Ectodermal cell (in vitro differentiated cells): ENCODE measurements around the gene CWC27.

Experiments
- H3K27ac ChIP-seq: 2 replicates; pipeline ENCODE4 v1.7.0; 2013; ENCODE audit warnings: mild to moderate bottlenecking, low read depth, low read length; ENCODE audit not compliant: insufficient read depth, poor library complexity, severe bottlenecking
- H3K27me3 ChIP-seq: 2 replicates; pipeline ENCODE4 v1.7.0; 2013; ENCODE audit warnings: mild to moderate bottlenecking, low read length; ENCODE audit not compliant: insufficient read depth, control insufficient read depth, poor library complexity, severe bottlenecking
- H3K36me3 ChIP-seq: one replicate; pipeline ENCODE4 v1.7.0; 2013; ENCODE audit warnings: low read length; ENCODE audit not compliant: control insufficient read depth, insufficient read depth
- H3K4me1 ChIP-seq: one replicate; pipeline ENCODE4 v1.7.0; 2013; ENCODE audit warnings: low read length; ENCODE audit not compliant: control insufficient read depth, insufficient read depth
- H3K4me3 ChIP-seq: 2 replicates; pipeline ENCODE4 v1.7.0; 2013; ENCODE audit warnings: low read depth, low read length, control low read depth; ENCODE audit not compliant: insufficient read depth
- H3K9me3 ChIP-seq: 2 replicates; pipeline ENCODE4 v1.7.0; 2013; ENCODE audit warnings: mild to moderate bottlenecking, low read length, moderate library complexity; ENCODE audit not compliant: control insufficient read depth
- WGBS, 2 experiments: methylation state at CpG; one replicate each; pipeline ENCODE4 v1.1.7; 2013; ENCODE audit warnings: missing lambda C conversion rate in 2 of 2; 5-methylcytosine and 5-hydroxymethylcytosine counted together

CWC27 gene

DNA sequence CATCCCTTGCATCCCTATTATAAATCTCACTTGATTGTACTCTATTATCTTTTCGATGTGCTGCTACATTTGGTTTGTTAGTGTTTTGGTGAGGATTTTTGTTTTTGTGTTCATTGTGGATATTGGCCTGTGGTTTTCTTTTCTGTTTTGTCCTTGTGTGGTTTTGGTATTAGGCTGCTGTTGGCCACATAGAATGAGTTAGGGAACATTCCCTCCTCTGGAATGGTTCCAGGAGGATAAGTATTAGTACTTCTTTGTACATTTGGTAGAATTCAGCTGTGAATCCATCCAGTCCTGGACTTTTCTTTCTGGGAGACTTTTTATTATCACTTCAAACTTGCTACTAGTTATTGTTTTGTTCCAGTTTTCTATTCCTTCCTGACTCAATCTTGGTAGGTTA lies 287.2 kb downstream of the CWC27 start:
- WGBS, 2 experiments = 91% methylated on average over 1 of the region's 1 CpG; no CpG with 5 or more reads in 1 of the 2 experiments
- H3K4me3 ChIP-seq = no peak overlapping the region
- no peak overlapping the region for H3K27ac ChIP-seq
- no peaks in the 10 kb centered on the region for H3K36me3 ChIP-seq
- no peaks in the 10 kb centered on the region for H3K4me1 ChIP-seq
- H3K9me3 ChIP-seq = no peaks in the 10 kb centered on the region
- no peaks in the 10 kb centered on the region for H3K27me3 ChIP-seq

- 89 to 94% methylated on average over 6 of the region's 6 CpGs for WGBS, 2 experiments
- H3K27ac ChIP-seq = no peak overlapping the region
Measured at GRCh38 chr5:65059681-65060598, 291.2 kb downstream of the CWC27 start.

DNA sequence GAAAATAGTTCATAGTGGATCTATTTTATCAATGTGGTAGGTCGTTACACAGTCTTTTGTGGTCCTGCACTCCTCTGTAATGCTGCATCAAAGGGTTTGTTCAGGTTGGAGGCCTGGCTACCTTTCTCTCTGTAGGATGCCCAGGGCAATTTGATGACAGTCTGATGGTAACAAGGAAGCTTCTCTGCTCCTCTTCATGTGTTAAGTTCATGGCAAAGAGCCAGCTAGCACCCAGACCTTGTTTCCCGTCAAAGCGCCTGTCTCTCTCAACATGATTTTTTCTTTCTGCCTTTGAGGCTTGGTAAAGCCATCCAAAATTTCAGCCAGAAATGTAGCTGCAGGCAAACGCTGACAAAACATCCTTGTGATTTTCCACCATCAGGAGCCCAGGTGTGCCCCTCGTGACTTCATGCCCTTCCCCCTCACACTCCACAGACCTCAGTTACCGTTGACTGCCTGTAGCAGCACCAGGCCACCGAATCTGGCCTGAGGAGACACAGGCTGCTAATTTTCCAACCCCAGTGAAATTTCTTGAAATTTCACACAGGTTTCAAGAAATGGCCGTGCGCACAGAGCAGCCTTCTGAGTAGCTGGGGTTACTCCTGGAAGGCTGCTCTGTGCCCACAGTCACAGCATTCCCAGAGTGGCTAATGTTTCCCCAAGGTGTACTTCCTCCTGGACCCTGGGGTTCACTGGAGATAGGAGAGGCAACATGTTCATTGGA lies 292.7 kb downstream of the CWC27 start:
- no peaks in the 10 kb centered on the region for H3K4me1 ChIP-seq
- no peaks in the 10 kb centered on the region for H3K9me3 ChIP-seq
- H3K4me3 ChIP-seq = no peak overlapping the region
- H3K36me3 ChIP-seq = no peaks in the 10 kb centered on the region
- no peak overlapping the region for H3K27ac ChIP-seq
- H3K27me3 ChIP-seq = no peaks in the 10 kb centered on the region
- 87 to 91% methylated on average over 9 of the region's 9 CpGs for WGBS, 2 experiments

More at GRCh38 chr5:65059681-65060598, 291.2 kb downstream of the CWC27 start:
- Histone ChIP-seq H3K27me3 (no peaks in the 10 kb centered on the region), H3K4me1 (no peaks in the 10 kb centered on the region), H3K36me3 (no peaks in the 10 kb centered on the region), H3K4me3 (no peak overlapping the region), H3K9me3 (no peaks in the 10 kb centered on the region)

DNA sequence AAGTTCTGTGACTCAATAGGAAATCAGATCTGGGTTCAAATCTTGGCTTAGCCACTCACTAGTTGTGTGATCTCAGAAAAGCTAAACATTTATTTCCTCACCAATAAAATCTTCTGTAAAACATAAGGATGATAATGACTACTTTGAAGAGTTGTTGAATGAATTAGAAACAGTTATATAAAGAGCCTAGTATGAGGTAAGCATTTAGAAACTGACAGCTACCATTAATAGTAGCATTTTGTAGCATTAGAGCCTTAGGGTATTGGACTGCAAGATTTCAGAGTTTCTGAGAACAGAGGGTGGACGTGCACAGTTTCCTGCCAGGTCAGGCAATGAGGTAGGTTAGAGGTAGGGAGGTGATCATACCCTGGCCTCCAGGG lies 293.2 kb downstream of the CWC27 start:
- Histone ChIP-seq H3K4me1 (no peaks in the 10 kb centered on the region), H3K9me3 (no peaks in the 10 kb centered on the region), H3K27ac (no peak overlapping the region)

DNA sequence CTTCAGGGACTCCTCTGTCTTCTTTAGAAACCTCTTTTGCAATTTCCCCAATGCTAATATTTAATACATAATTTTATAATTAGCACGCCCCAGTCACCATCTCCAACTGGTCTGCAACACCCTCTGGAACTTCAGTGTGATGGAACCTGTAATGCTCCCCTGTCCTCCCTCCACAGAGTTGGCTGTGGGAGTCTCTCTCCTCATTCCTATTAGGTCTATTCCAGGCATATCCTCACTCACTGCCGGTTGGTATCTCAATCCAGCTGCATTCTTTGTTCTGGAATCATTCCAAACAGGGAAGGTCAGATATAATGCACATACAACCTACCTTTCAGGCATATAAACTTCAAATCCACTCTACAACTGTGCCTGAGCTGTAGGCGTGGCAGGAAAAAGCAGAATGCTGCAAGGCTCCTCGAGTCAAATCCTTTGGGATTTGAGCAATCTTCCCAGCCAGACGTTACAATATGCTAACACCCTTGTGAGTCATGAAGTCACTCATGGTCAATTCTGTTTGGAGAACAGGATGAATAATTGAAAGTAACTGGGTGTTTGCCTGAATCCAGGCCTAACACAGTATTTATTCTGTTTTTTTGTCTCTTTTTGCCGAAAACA lies 293.8 kb downstream of the CWC27 start:
- Histone ChIP-seq H3K4me3 (no peak overlapping the region), H3K4me1 (no peaks in the 10 kb centered on the region), H3K27me3 (no peaks in the 10 kb centered on the region), H3K36me3 (no peaks in the 10 kb centered on the region), H3K9me3 (no peaks in the 10 kb centered on the region), H3K27ac (no peak overlapping the region)
- 79 to 82% methylated on average over 6 of the region's 6 CpGs for WGBS, 2 experiments

More for the DNA sequence above, 293.2 kb downstream of the CWC27 start:
- H3K27me3 ChIP-seq = no peaks in the 10 kb centered on the region
- no peaks in the 10 kb centered on the region for H3K36me3 ChIP-seq
- H3K4me3 ChIP-seq = no peak overlapping the region
- WGBS, 2 experiments = 98 to 100% methylated on average over 1 of the region's 1 CpG

- Histone ChIP-seq H3K4me1 (no peaks in the 10 kb centered on the region), H3K4me3 (no peak overlapping the region), H3K36me3 (no peaks in the 10 kb centered on the region), H3K27ac (no peak overlapping the region), H3K9me3 (no peaks in the 10 kb centered on the region), H3K27me3 (no peaks in the 10 kb centered on the region)
- 93 to 100% methylated on average over 2 of the region's 2 CpGs for WGBS, 2 experiments
Measured at GRCh38 chr5:65065001-65065511, 296.3 kb downstream of the CWC27 start.

- no peaks in the 10 kb centered on the region for H3K27me3 ChIP-seq
Measured at GRCh38 chr5:65066387-65067146, 297.8 kb downstream of the CWC27 start.

GRCh38 chr5:65067147-65067506 lies 298.4 kb downstream of the CWC27 start:
- H3K4me3 ChIP-seq = no peak overlapping the region
- H3K36me3 ChIP-seq = no peaks in the 10 kb centered on the region
- no peaks in the 10 kb centered on the region for H3K27me3 ChIP-seq
- WGBS, 2 experiments = 87 to 93% methylated on average over 1 of the region's 1 CpG
- H3K9me3 ChIP-seq = no peaks in the 10 kb centered on the region
- H3K27ac ChIP-seq = no peak overlapping the region
- no peaks in the 10 kb centered on the region for H3K4me1 ChIP-seq

More at GRCh38 chr5:65066387-65067146, 297.8 kb downstream of the CWC27 start:
- Histone ChIP-seq H3K27ac (no peak overlapping the region), H3K9me3 (no peaks in the 10 kb centered on the region), H3K4me3 (no peak overlapping the region), H3K4me1 (no peaks in the 10 kb centered on the region), H3K36me3 (no peaks in the 10 kb centered on the region)
- 49 to 64% methylated on average over 4 to 5 of the region's 5 CpGs for WGBS, 2 experiments
